DOHH2 (cell line): ENCODE data around the gene WRNIP1.

Experiments used
- H3F3A ChIP-seq: fragments of 200-600 bp; sonication (generic), shearing (Covaris generic); 2 replicates; pipeline ENCODE4 v1.6.0; 2016; ENCODE audit warnings: antibody characterized with exemption, mild to moderate bottlenecking; ENCODE audit not compliant: control insufficient read depth, insufficient read depth
- H3K27ac ChIP-seq: fragments of 200-600 bp; sonication (generic); 2 replicates; pipeline ENCODE4 v1.5.1; 2014; ENCODE audit warnings: low read depth, mild to moderate bottlenecking, low read length, moderate library complexity
- H3K27me3 ChIP-seq: fragments of 200-600 bp; sonication (generic); 2 replicates; pipeline ENCODE4 v1.6.1; 2014; ENCODE audit warnings: mild to moderate bottlenecking, low read length, mixed read lengths; ENCODE audit not compliant: control insufficient read depth
- H3K36me3 ChIP-seq: fragments of 200-600 bp; sonication (generic); 2 replicates; pipeline ENCODE4 v1.6.1; 2014; ENCODE audit warnings: mild to moderate bottlenecking, low read length, moderate library complexity, mixed read lengths; ENCODE audit not compliant: control insufficient read depth
- H3K4me1 ChIP-seq: fragments of 200-600 bp; sonication (generic); 2 replicates; pipeline ENCODE4 v1.6.1; 2014; ENCODE audit warnings: mild to moderate bottlenecking, low read length, mixed read lengths; ENCODE audit not compliant: control insufficient read depth
- H3K4me2 ChIP-seq: fragments of 200-600 bp; sonication (generic); 2 replicates; pipeline ENCODE4 v1.6.0; 2014; ENCODE audit warnings: mild to moderate bottlenecking, low read length, moderate library complexity
- H3K4me3 ChIP-seq: fragments of 200-600 bp; sonication (generic); 2 replicates; pipeline ENCODE4 v1.5.1; 2014; ENCODE audit warnings: mild to moderate bottlenecking, low read length, mixed read lengths
- H3K79me2 ChIP-seq: fragments of 200-600 bp; sonication (generic); 2 replicates; pipeline ENCODE4 v1.6.1; 2014; ENCODE audit warnings: mild to moderate bottlenecking, low read length, mixed read lengths; ENCODE audit not compliant: control insufficient read depth
- H3K9me2 ChIP-seq: fragments of 200-600 bp; sonication (generic); replicated peaks from 2 replicates; pipeline ENCODE4 v1.6.1; 2014; ENCODE audit warnings: mild to moderate bottlenecking, low read length, mixed read lengths; ENCODE audit not compliant: control insufficient read depth
- H3K9me3 ChIP-seq: fragments of 200-600 bp; sonication (generic); 2 replicates; pipeline ENCODE4 v1.6.1; 2014; ENCODE audit warnings: antibody characterized with exemption, low read length, mixed read lengths; ENCODE audit not compliant: control insufficient read depth, insufficient read depth
- H4K20me1 ChIP-seq: fragments of 200-600 bp; sonication (generic); 2 replicates; pipeline ENCODE4 v1.6.0; 2014; ENCODE audit warnings: low read depth, mild to moderate bottlenecking, antibody characterized with exemption, low read length, moderate library complexity; ENCODE audit not compliant: control insufficient read depth, insufficient read depth
- EZH2phosphoT487 ChIP-seq: fragments of 200-600 bp; sonication (generic); IDR thresholded peaks from 2 replicates; pipeline ENCODE4 v1.6.1; 2017; ENCODE audit warnings: borderline replicate concordance, mild to moderate bottlenecking, antibody characterized with exemption, low read length, moderate library complexity, mixed read lengths
- TF ChIP-seq, protein P1 (sequence below): fragments of 200-600 bp; sonication (generic); IDR thresholded peaks from one replicate; pipeline ENCODE4 v1.5.1; 2014; ENCODE audit warnings: antibody characterized with exemption, mild to moderate bottlenecking, low read depth, low read length; ENCODE audit not compliant: poor library complexity, severe bottlenecking

Gene WRNIP1

DNA sequence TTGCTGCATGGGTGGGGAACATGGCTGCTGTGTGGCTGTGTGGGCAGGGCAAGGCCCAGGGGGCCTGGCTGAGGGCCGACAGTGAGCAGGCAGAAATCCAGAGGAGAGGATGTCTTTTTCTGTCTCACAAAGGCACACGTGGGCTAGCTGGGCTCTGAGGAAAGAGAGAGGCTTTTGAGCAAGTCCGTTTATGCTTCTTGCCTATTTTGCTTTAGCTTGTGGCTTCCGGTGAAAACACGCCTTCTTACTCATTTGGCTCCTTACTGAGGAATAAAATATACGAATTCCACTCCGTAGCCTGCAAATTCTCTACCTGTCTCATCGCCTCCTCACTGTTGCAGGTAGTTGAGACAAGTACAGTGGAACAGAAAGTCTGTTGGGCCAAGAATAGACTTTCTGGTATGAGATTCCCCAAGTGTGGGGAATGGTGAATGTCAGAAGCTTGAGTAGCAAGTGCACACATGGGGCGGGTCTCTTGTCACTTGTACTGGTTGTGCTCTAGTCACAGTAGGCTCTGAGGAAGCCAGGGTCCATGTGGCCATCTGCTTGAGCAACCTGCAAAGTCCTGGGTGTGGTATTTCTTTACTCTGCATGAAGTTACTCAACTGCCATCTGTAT lies 28.4 kb downstream of the WRNIP1 start:
- H3K4me3 ChIP-seq, result no peak overlapping the region
- TF ChIP-seq EZH2phosphoT487, result no peak
- TF ChIP-seq, protein P1, sequence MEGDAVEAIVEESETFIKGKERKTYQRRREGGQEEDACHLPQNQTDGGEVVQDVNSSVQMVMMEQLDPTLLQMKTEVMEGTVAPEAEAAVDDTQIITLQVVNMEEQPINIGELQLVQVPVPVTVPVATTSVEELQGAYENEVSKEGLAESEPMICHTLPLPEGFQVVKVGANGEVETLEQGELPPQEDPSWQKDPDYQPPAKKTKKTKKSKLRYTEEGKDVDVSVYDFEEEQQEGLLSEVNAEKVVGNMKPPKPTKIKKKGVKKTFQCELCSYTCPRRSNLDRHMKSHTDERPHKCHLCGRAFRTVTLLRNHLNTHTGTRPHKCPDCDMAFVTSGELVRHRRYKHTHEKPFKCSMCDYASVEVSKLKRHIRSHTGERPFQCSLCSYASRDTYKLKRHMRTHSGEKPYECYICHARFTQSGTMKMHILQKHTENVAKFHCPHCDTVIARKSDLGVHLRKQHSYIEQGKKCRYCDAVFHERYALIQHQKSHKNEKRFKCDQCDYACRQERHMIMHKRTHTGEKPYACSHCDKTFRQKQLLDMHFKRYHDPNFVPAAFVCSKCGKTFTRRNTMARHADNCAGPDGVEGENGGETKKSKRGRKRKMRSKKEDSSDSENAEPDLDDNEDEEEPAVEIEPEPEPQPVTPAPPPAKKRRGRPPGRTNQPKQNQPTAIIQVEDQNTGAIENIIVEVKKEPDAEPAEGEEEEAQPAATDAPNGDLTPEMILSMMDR, result no peak
- peaks cover 5% of the 10 kb centered on the region; the same call in 1 of the 2 replicates for H3K79me2 ChIP-seq
- no peaks in the 10 kb centered on the region for H3K9me2 ChIP-seq
- 0 out of 2 replicates have a peak, but pooled peaks cover 3% of the 10 kb centered on the region for H4K20me1 ChIP-seq
- no peak overlapping the region for H3K27ac ChIP-seq
- H3K4me2 ChIP-seq, result no peak overlapping the region
- H3K27me3 ChIP-seq, result no peaks in the 10 kb centered on the region
- H3K9me3 ChIP-seq, result no peaks in the 10 kb centered on the region
- peaks cover 29% of the 10 kb centered on the region for H3K4me1 ChIP-seq
- peaks cover 13% of the 10 kb centered on the region for H3F3A ChIP-seq
- peaks cover 8% of the 10 kb centered on the region for H3K36me3 ChIP-seq

DNA sequence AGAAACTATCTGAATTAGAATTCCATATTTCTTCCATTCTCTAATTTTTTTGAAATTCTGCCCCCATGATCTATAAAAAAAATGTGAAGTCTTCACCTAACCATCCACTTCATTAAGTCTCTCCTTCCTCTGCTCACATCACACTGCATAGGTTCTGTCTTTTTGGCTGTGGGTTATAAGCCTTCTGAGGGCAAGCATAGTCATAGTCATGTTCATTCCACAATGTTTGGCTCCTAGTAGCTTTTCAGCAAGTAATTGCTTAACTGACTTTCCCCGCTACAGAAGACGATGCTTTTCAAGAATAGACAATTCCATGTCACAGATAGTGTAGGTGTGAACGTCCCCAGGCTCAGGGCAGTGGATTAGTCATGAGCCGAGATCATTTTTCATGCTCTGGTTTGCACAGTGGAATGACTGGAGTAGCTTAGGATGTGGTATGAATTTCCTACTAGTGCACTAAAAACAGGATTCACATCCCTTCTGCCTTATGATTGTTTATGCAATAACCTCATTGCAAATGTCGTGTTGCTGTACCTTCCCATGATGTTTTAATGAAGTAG lies 29.1 kb downstream of the WRNIP1 start:
- Histone ChIP-seq H3K4me2 (no peak overlapping the region), H3K9me3 (no peaks in the 10 kb centered on the region), H3K27me3 (no peaks in the 10 kb centered on the region), H3K79me2 (peaks cover 5% of the 10 kb centered on the region; the same call in 1 of the 2 replicates), H3K4me3 (no peak overlapping the region), H3K4me1 (peaks cover 29% of the 10 kb centered on the region), H3F3A (peaks cover 13% of the 10 kb centered on the region), H3K36me3 (peaks cover 4% of the 10 kb centered on the region), H3K27ac (no peak overlapping the region), H3K9me2 (no peaks in the 10 kb centered on the region), H4K20me1 (no peaks in the 10 kb centered on the region)
- no peak for TF ChIP-seq EZH2phosphoT487
- TF ChIP-seq, protein P1, result no peak

DNA sequence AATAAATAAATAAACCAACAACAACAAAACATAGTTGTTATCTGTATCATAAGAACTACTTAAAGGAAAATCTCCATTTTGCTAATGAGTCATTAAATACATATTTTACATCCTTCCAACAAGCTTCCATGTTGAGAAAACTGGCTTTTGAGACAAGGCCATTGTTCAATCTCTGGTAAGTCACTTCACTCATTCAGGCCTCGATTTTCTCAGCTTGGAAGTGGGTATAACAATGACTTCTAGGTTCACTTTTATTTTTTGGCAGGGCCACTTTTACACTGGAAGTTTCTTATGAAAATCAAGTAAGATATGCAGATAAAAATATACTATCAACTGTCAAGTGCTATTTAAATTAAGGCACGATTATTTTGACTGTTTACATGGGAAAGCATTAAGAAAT lies 30.0 kb downstream of the WRNIP1 start:
- Histone ChIP-seq H3K36me3 (peaks cover 3% of the 10 kb centered on the region; the same call in 1 of the 2 replicates), H3K27ac (no peak overlapping the region), H3K4me3 (no peak overlapping the region), H3K27me3 (no peaks in the 10 kb centered on the region), H3K4me2 (no peak overlapping the region), H4K20me1 (no peaks in the 10 kb centered on the region), H3F3A (peaks cover 8% of the 10 kb centered on the region), H3K9me3 (no peaks in the 10 kb centered on the region), H3K9me2 (no peaks in the 10 kb centered on the region), H3K4me1 (peaks cover 29% of the 10 kb centered on the region), H3K79me2 (peaks cover 5% of the 10 kb centered on the region; the same call in 1 of the 2 replicates)
- TF ChIP-seq, protein P1, result no peak
- no peak for TF ChIP-seq EZH2phosphoT487
